HG02571 (cell line): ENCODE results near the gene MILR1.
A peak's percentile ranks its signal among the peaks of the same experiment; 100 is the strongest.
"Not testable (repeated sequence)": the region's sequence is repeated elsewhere in the genome, so short reads cannot be mapped to it uniquely, and the experiment has no call there.

ENCODE experiments used
- ATAC-seq: cut with Tn5 transposase; IDR thresholded peaks from one replicate; pipeline ENCODE4 v1.9.1; 2021; ENCODE audit warnings: mild to moderate bottlenecking, moderate library complexity; ENCODE audit not compliant: unreplicated experiment

Gene MILR1

GRCh38 chr17:64466834-64467233 is 17.9 kb downstream of the MILR1 start:
- not testable (repeated sequence) for ATAC-seq

DNA sequence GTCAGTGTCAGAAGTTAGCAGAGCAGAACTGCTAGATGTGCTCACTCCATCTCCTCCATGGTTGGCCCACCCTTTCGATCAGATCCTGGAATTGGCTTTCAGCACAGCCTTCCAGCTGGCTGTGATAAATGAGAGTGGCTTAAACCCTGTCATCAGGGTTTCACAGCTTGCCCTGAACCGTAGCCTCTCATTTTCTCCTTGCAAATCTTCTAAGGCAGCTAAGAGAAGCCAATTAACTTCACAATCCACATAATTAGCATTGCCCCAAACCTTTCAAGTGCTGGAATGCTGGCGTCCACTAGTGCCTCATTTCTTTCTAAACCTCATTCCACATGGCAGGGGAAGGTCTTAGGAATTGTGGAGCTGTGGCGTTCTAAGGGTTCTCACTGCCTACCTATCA is 21.7 kb downstream of the MILR1 start:
- no peak for ATAC-seq

- no peak for ATAC-seq
Measured at GRCh38 chr17:64471440-64471839, 22.5 kb downstream of the MILR1 start.

- ATAC-seq = no peak
Measured at GRCh38 chr17:64472564-64472963, 23.6 kb downstream of the MILR1 start.

DNA sequence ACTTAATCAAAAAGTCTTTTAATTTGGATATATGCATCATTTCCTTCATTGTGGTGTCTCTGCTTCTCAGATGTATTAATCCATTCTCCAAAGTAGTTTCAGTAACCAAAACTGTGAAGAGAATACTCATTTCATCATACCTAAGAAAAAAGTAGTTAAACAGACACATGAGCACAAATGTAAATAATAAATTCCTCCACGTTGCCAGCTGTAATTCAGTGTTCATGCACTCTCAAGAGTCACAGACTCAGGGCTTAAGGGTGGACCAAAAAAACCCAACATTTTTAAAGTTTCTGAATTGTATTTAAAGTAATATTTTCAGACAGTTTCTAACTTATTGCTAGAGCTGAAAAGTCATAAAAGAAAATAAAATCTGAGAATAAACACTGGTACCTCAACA is 28.9 kb downstream of the MILR1 start:
- no peak for ATAC-seq

DNA sequence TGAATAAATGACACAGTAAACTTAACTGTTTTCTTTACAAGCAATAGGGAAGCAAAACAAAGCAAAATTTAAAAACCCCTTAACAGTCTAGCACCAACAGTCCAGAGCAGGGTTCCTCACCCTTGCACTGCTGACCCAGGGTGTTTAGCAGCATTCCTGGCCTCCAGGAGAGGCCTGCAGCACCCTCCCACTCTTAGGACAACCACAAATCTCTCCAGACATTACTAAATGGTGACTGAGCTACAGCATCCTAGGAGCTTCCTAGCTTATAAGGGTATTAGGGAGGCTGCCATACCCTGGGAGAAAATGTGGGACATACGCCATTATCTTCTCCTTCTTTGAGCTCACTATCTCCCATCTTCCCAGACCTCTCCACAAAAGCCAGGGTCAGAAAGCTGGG is 32.0 kb downstream of the MILR1 start:
- no peak for ATAC-seq

- ATAC-seq = no peak
Measured at GRCh38 chr17:64484380-64484779, 35.5 kb downstream of the MILR1 start.

DNA sequence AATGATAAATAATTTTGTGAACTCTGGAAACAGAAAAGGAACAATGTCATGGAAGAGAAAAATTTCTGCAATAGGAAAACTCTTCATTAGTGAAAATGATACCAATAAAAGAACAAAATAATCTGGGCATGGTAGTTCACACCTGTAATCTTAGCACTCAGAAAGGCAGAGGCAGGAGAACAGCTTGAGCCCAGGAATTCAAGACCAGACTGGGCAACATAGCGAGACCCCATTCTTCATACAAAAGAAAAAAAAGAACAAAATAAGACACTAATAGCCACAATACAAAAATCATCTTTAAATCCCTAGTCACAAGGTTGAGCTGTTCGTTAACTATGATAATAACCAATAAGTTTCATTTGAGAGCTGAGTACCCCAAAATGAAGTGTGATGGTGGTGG is 39.4 kb downstream of the MILR1 start:
- no peak for ATAC-seq

DNA sequence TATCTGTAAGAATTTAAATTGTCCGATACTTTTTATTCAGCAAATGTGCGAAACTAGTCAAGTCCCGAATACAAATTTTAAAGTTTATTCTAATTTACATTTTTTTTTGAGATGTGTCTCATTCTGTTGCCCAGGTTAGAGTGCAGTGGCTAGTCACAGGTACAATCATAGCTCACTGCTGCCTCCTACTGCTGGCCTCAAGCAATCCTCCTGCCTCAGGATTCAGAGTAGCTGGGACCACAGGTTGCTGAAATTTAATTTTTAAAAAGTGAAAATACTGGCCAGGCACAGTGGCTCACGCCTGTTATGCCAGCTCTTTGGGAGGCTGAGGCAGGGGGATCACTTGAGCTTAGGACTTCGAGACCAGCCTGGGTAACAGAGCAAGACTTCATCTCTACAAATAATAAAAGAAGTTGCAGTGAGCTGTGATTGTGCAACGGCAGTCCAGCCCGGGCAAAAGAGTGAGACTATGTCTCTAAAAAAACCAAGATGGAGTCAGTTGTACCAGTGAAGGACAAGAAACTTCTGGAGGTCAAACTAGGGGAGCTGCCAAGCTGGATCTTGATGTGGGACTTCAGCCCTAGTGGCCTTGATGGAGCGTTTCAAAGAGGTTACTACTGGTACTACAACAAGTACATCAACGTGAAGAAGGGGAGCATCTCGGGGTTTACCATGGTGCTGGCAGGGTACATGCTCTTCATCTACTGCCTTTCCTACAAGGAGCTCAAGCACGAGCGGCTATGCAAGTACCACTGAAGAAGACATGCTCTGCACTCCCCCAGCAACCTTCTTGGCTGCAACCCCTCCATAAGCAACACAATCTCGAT is 42.3 kb downstream of the MILR1 start:
- ATAC-seq = no peak

- no peak for ATAC-seq
Measured at GRCh38 chr17:64491994-64492393, 43.1 kb downstream of the MILR1 start.

DNA sequence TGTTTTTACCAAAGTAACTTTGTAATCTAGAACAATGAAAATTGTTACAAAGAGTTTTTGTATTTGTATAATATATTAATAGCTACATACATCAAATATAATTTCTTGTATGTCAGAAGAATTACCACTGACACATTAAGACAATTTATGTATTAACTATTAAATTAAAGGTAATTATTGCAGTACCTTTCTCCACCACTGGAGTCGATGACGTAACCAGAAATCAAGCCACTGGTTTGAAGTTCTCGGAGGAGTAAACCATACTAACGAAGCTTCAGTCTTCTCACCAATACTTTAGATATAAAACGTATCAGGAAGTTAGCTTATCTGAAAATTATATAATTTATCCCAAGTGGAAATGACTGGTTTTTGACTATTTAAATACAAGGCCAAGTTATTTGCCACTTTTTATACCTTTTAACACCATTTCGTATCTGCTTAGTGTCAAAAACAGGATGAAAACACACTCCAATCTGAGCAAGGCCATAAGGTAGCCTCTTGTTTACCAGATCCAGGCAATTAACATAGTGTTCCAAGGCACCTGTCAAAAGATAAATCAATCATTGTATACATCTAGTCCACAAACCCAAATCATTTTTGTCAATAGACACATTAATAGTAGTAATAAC is 43.7 kb downstream of the MILR1 start:
- no peak for ATAC-seq

- no peak for ATAC-seq
Measured at GRCh38 chr17:64494121-64494520, 45.2 kb downstream of the MILR1 start.

DNA sequence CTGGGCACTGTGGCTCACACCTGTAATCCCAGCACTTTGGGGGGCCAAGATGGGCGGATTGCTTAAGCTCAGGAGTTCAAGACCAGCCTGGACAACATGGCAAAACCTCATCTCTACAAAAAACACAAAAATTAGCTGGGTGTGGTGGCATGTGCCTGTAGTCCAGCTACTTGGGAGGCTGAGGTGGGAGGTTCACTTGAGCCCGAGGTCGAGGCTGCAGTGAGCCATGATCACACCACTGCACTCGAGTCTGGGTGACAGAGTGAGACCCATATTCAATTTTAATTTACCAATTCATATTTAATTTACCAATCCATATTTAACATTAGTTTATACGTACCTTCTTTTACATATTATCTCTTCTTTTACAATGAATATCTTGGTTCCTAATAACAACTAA is 46.4 kb downstream of the MILR1 start:
- ATAC-seq = not testable (repeated sequence)

DNA sequence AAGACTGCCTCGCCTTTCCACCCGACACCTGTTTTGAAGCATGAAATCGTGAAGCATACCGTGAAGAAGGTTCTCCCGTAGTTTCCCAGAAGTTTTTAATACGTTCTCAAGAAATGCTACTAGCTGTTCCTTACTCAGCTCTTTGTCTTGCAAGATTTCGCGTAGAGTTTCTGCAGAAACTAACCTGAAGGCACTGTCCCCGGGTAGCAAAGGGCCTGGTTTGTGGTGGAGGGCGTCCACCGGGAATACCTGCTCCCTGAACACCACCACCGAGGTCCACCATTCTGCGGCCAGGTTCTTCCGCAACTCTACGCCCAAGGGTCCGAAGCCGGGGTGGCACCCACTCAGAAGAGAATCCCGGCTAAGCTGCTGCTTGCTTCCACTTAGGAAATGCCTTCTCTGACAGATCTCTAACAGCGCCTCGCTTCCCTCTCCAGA is 47.5 kb downstream of the MILR1 start:
- ATAC-seq = no peak

DNA sequence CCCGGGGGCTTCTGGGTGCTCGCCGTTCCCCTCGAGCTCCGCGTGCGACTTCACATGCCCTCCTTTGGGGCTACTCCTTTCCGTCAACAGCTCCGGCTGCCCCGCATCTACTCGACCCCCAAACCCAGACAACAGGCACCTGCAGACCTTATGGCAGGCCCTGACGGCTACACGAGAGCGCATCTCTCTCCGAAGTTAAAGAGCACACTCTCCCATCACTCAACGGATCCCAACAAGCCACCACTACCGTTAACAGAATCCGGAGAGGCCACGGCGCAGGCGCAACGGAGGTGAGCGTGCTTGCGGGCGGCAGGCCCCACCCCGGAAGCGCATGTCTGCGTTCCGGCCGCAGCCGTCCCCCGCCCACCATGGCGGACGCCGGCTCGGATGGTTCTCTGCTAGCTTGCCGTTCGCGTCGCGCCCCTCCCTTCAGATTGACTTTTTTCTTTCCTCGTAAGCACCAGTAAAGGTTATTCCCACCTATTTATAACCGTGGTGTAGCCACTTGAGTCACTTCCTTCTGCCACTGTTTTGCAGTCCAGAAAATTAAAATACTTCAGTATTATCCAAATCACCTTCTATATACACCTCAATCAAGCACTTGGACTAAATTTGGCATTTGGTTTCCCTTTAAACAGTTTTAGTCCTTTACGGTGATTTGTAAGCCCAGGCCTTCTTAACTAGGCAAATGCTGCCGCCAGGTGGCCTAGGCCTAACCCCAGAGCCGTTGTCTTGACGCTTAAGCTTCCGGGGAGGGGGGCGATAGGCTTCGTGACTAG is 48.1 kb downstream of the MILR1 start, which contains the start of gene POLG2:
TSS of gene POLG2 (minus strand) at position 269 of the 779 bp plus-strand sequence. CDS start at position 183, 86 bp downstream.
- peak; percentile 86 for ATAC-seq

DNA sequence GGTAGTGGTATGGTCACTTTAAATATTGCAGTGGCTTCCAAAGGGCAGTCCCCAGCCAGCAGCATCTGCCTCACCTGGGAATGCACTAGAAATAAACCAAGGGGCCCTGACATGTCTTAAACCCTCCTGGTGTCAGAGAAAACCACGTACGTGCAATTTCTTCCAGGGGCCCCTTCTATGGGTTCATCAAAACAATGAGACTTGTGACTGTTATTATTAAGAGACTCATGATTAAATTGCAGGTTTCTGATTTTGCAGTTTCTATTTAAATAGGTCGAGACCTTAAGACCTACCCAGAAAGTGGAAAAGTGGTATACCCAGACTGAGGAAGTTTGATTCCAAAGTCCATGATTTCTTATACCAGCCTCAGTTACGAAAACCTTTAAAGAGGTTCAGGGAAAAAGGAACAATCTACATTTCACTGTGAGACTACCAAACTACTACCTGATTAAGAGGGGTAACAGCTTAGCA is 48.7 kb downstream of the MILR1 start:
- ATAC-seq = no peak

- ATAC-seq = no peak
Measured at GRCh38 chr17:64498308-64499203, 49.6 kb downstream of the MILR1 start.

GRCh38 chr17:64499805-64500486 is 51.0 kb downstream of the MILR1 start:
- no peak for ATAC-seq

- no peak for ATAC-seq
Measured at GRCh38 chr17:64500487-64500859, 51.6 kb downstream of the MILR1 start.
